Vagina (tissue), 2 donors: ENCODE measurements around the gene SNAP29.

Experiments used
- CTCF ChIP-seq, 3 experiments: fragments of 450-650 bp in 2 of 3; fragments of 200-600 bp in 1 of 3; sonication (generic) in 1 of 3; IDR thresholded peaks; one replicate each; pipeline ENCODE4 v1.5.1; 2017 to 2019; ENCODE audit warnings: antibody characterized with exemption in 3 of 3, mild to moderate bottlenecking in 2 of 3, moderate library complexity in 2 of 3
- POLR2A ChIP-seq, 2 donors: fragments of 450-650 bp; IDR thresholded peaks; one replicate each; pipeline ENCODE4 v1.6.1; 2017; ENCODE audit warnings: antibody characterized with exemption in 2 of 2, mild to moderate bottlenecking in 2 of 2, moderate library complexity in 2 of 2

GRCh38 chr22:20875296-20875695 lies 16.5 kb downstream of the SNAP29 start:
- TF ChIP-seq CTCF (IDR thresholded peaks at IDR 0.05) (no peak), POLR2A (IDR thresholded peaks at IDR 0.05) (no peak)
